ENCODE data around the gene MANEAL.
A peak's percentile ranks its signal among the peaks of the same experiment; 100 is the strongest.

MANEAL gene

GRCh38 chr1:37850352-37850955, 56.8 kb downstream of the MANEAL start:
- Histone ChIP-seq H3K79me2 (ENCODE audit: control insufficient read depth, insufficient read depth, low read length, unreplicated experiment) (peaks cover 63% of the 10 kb centered on the region), H3K36me3 (ENCODE audit: insufficient read depth, low read length) (peaks cover 10% of the 10 kb centered on the region; the same call in 1 of the 2 replicates), H3K4me1 (ENCODE audit: control insufficient read depth, insufficient read depth, low read length, unreplicated experiment) (peaks cover 39% of the 10 kb centered on the region), H3K27me3 (ENCODE audit: insufficient read depth, low read length) (no peaks in the 10 kb centered on the region), H3K27ac (ENCODE audit: low read depth, low read length) (0 out of 2 replicates have a peak overlapping the region, but pooled peaks have one; percentile 39), H3K4me3 (ENCODE audit: low read depth, low read length) (no peak overlapping the region), H2AFZ (ENCODE audit: low read length, unreplicated experiment) (no peak overlapping the region)

All from ACC112 (cell line).